Mucosa of descending colon (tissue), 3 donors: ENCODE results near the gene PAK5. TPM values are rescaled to one million over a fixed set of nuclear protein-coding genes. Genes with fewer than 3 reads are reported as not detected.

ENCODE experiments used
- ATAC-seq: fragments of 200-7000 bp; cut with Tn5 transposase; one replicate; pipeline ENCODE4 v1.9.1; 2020; ENCODE audit warnings: mild to moderate bottlenecking, moderate library complexity
- DNase-seq, 3 donors: peaks; one replicate each; pipeline ENCODE4 v3.0.0-alpha.2; 2020
- H3K36me3 ChIP-seq: fragments of 200-600 bp; one replicate; pipeline ENCODE4 v1.8.0; 2021; ENCODE audit warnings: low read depth, mild to moderate bottlenecking
- H3K4me1 ChIP-seq: fragments of 200-600 bp; one replicate; pipeline ENCODE4 v1.8.0; 2021; ENCODE audit warnings: low read depth, mild to moderate bottlenecking
- H3K4me3 ChIP-seq: fragments of 200-600 bp; one replicate; pipeline ENCODE4 v1.8.0; 2021; ENCODE audit warnings: mild to moderate bottlenecking
- H3K9me3 ChIP-seq: fragments of 200-600 bp; one replicate; pipeline ENCODE4 v1.8.0; 2021; ENCODE audit warnings: mild to moderate bottlenecking
- CTCF ChIP-seq: fragments of 200-600 bp; IDR thresholded peaks from one replicate; pipeline ENCODE4 v1.8.0; 2022; ENCODE audit warnings: antibody characterized with exemption, mild to moderate bottlenecking
- intact Hi-C, 2 donors: fragments of 100-400 bp; cut with DNase I in 1 of 2; cut with micrococcal nuclease in 1 of 2; formaldehyde crosslinking; loops; one replicate each; pipeline versions ENCODE4 v1.11.0 to v1.11.1; 2022; cut with DNase I, micrococcal nuclease
- total RNA-seq, 3 donors: library from RNA; stranded (reverse); fragmentation: NEBNext Ultra II Directional in 2 of 3; extraction: Animal tissue kit (Norgen Biotek cat#: 25700) in 2 of 3; gene quantifications; one replicate each; pipeline versions ENCODE4 v1.2.1 to v1.2.4, GENCODE V29; 2021 to 2023
- donor health status: DM: no; HTN: no; CAD: no; lungs with moderate emphysema.
- donor health status: DM: no; HTN: no; CAD: no.
- donor health status: DM: no; HTN: yes; CAD: no.

PAK5 gene
- total RNA-seq, 3 donors from 2014 or later: 0.06 to 0.13 TPM; not detected in 1

- H3K36me3 ChIP-seq: no peaks in the 10 kb centered on the region
- TF ChIP-seq CTCF: no peak
- H3K4me3 ChIP-seq: no peak overlapping the region
- ATAC-seq (no peak), DNase-seq (no peak)
- H3K4me1 ChIP-seq: no peaks in the 10 kb centered on the region
- intact Hi-C loops: no loop called here
- H3K9me3 ChIP-seq: no peaks in the 10 kb centered on the region
These were observed 272.8 kb downstream of the PAK5 start for GRCh38 chr20:9565910-9566550.

GRCh38 chr20:9557411-9557810 is 281.5 kb downstream of the PAK5 start:
- H3K4me1 ChIP-seq: no peaks in the 10 kb centered on the region
- intact Hi-C loops: no loop called here
- DNase-seq (no peak), ATAC-seq (no peak)
- no peaks in the 10 kb centered on the region for H3K9me3 ChIP-seq
- no peaks in the 10 kb centered on the region for H3K36me3 ChIP-seq
- TF ChIP-seq CTCF: no peak
- H3K4me3 ChIP-seq: no peak overlapping the region

GRCh38 chr20:9555781-9556180 is 283.1 kb downstream of the PAK5 start:
- ATAC-seq (no peak), DNase-seq (no peak)
- no peak overlapping the region for H3K4me3 ChIP-seq
- intact Hi-C loops: no loop called here
- no peak for TF ChIP-seq CTCF
- no peaks in the 10 kb centered on the region for H3K9me3 ChIP-seq
- no peaks in the 10 kb centered on the region for H3K4me1 ChIP-seq
- no peaks in the 10 kb centered on the region for H3K36me3 ChIP-seq

GRCh38 chr20:9551808-9552550 is 286.9 kb downstream of the PAK5 start:
- no peak overlapping the region for H3K4me3 ChIP-seq
- H3K4me1 ChIP-seq: no peaks in the 10 kb centered on the region
- ATAC-seq (no peak), DNase-seq (no peak)
- no peaks in the 10 kb centered on the region for H3K36me3 ChIP-seq
- H3K9me3 ChIP-seq: no peaks in the 10 kb centered on the region
- intact Hi-C loops: no loop called here
- no peak for TF ChIP-seq CTCF

GRCh38 chr20:9550871-9551270 is 288.0 kb downstream of the PAK5 start:
- H3K4me1 ChIP-seq: no peaks in the 10 kb centered on the region
- no peak for TF ChIP-seq CTCF
- intact Hi-C loops: no loop called here
- no peak for DNase-seq
- no peaks in the 10 kb centered on the region for H3K36me3 ChIP-seq
- ATAC-seq: no peak
- H3K4me3 ChIP-seq: no peak overlapping the region
- no peaks in the 10 kb centered on the region for H3K9me3 ChIP-seq
